GM04504 (cell line): ENCODE results near the gene SLC7A4.
"Not testable (repeated sequence)": the region's sequence is repeated elsewhere in the genome, so short reads cannot be mapped to it uniquely, and the experiment has no call there.

Source experiments
- DNase-seq: peaks from one replicate; pipeline ENCODE4 v3.0.0-alpha.2; 2012; ENCODE audit warnings: low read depth

The SLC7A4 gene

DNA sequence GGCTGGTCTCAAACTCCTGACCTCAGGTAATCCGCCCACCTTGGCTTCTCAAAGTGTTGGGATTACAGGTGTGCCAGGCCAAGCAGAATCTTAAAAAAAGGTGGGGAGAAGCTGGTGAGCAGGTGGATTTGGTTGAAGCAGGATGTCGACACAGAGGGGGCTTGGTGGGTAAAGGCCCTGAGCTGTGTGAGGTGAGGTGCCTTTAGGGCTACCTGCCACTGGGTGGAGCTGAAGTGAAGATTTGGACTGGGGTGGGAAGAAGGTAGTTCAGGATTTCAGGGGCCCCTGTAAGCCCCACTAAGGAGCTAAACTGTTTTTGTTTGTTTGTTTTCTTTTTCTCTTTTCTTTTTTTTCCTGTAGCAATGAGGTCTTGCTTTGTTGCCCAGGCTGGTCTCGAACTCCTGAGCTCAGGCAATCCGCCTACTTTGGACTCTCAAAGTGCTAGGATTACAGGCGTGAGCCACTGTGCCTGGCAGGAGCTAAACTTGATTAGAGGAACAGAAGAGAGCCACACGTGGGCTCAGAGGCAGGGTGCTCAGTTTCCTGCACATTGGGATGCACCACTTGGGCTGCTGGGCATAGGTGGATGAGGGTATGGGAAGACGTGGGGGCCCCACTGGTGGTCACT, 11.4 kb downstream of the SLC7A4 start:
- no peak for DNase-seq

GRCh38 chr22:21018314-21018713, 14.0 kb downstream of the SLC7A4 start:
- no peak for DNase-seq

DNA sequence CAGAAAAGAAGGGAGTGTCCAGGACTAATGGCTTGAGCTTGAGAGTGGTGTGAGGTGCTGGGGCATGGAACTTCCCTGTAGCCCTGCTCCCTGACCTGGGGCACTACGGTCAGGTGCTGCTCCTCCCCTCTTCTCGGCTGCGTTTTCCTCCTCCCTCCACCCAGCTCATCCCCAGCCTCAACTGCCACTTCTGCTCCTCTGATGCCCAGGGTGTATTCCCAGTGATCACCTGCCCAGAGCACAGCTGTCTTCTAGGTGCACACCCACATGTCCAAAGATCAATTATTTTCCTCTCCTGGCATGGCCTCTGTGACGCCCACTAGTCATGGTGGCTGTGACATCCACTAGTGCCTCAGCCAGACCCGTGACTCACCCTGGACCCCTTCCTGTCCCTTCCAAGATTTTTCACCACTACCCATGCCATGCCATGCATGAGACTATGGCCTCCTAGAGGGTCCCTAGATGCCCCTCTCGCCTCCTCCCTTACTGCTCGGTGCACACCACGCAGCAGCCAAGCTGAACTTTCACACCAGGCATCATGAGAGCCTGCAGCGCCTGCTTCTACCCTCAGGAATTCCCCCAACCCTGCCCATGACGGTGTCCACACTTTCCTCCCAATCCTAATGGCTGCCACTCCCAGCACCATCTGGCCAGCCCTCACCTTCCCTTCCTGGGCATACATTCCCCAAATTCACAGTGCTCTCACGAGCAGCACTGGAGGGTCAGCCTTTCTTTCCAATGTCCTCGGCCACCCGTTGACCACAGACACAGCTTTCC, 15.5 kb downstream of the SLC7A4 start:
- DNase-seq, result no peak

DNA sequence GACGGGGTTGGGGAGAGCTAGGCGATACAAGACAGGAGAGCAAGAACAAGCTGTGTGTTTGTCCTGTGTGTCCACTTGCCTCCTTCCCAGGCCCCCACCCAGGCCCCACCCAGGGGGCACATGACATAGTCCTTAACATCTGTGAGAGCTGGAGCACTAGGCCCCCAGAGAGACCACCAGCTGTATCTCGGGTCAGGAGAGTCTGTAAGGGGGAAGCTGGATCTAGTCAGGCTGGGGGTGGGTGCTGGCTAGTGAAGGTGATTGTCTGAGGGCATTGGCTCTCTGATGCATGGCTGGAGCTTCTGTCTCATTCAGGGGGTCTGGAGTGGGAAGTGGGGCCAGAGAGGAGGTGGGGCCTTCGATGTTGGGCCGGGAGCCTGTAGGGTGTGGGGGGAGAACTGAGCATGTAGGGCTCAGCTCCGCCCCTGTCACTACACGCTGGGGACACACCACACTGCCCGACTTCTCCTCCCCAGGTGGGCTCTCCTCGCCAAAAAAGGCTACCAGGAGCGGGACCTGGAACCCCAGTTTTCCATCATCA, 16.8 kb downstream of the SLC7A4 start:
- DNase-seq, result no peak

- no peak for DNase-seq
These were observed 17.5 kb downstream of the SLC7A4 start, which contains the start of gene P2RX6 for GRCh38 chr22:21014726-21015465. Gene P2RX6 (plus strand): TSS chr22:21015165. CDS start chr22:21015175, 10 bp downstream.

- DNase-seq, result peak; percentile 73
These were observed 18.1 kb downstream of the SLC7A4 start for GRCh38 chr22:21014202-21014725.

GRCh38 chr22:21013657-21014201, 18.6 kb downstream of the SLC7A4 start:
- no peak for DNase-seq

DNA sequence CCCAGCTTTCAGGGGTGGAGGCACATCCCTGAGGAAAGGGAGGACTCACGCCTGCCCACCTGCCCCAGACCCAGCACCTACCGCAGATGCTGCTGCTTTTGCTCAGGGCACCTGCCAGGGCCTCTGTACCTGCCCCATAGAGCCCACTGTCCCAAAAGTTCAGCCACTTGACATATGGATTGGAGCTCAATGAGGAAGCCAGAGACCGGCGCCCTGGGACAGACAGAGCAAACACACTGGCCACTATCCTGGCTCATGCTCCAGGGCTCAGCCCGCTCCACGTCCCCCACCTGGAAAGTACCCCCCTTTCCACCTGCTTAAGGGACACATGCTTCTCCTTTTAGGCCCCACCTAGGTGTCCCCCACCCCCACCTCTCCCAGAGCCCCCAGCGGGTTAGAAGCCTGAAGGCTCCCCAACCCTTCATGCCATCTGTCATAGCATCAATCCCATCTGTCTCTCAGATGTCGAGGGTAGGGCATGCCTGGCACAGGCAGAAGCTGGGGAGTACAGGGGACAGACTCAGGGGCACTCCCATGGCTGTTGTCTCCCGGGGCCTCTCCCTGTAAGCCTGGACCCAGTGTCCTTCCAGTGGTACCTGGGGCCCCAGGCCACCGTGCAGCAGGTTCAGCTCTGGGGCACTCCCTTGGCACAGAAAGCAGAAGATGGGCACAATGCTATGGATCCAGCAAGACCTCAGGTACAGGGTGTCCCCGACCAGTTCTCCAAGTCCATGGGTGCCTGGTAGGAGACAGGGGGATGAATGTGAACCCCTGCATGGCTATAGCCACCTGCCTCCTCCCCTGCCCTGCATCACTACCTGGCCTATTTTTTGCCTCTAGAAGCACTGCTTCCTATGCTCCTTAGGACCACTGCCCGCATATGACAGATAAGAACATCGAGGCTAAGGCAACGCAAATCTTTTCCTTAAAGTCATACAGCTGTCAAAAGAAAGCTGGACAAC, 19.6 kb downstream of the SLC7A4 start:
- no peak for DNase-seq

- no peak for DNase-seq
These were observed 21.8 kb downstream of the SLC7A4 start for GRCh38 chr22:21010426-21011113.

DNA sequence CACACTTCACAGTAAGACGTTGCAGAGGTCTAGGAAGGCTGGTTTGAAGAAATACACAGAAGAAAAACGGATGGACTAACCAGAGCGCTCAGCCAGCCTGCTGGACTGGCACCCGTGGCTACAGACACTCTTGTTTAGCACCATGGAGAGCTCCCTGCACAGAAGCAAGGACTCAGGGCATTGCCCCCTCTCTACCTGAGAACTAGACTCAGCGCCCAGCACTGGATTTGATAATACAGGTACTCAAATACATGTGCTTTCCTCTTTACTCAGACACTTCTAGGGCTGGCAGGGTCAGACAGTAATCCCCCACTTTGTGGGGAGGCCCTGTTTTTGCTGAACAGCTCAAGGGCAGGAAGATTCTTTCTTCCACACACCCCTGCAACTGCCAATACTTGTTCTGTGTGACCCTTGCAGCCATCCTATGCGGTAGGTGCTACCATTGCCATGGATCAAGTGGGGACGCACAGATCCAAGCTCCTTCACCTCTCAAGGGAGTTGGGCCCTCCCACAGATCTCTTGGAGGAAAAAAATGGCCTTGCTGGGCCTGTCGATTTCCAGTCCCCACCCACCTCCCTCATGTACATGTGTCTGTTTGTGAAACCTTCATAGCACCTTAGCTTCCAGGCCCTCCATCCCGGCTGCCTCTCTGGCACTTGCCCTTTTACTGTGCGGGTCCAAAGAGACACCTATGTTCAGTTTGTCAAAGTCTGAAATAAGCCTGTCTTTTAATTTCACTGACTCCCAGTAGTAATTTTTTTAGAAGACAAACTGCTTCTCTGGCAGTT, 22.5 kb downstream of the SLC7A4 start:
- no peak for DNase-seq

DNA sequence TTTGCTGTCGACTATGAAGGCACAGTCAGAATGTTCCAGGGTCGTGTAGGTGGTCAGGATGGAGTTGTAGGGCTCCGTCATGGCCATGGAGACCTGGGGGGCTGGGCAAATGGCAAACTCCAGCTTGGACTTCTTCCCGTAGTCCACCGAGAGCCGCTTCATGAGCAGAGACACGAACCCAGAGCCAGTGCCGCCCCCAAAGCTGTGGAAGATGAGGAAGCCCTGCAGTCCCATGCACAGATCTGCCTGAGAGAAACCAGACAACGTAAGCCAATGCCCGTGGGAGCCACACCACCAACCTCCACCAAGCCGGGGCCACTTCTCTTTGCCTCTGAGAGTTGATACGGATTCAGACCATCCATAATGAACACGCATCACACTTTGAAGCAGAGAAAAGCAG, 23.2 kb downstream of the SLC7A4 start:
- DNase-seq, result not testable (repeated sequence)

DNA sequence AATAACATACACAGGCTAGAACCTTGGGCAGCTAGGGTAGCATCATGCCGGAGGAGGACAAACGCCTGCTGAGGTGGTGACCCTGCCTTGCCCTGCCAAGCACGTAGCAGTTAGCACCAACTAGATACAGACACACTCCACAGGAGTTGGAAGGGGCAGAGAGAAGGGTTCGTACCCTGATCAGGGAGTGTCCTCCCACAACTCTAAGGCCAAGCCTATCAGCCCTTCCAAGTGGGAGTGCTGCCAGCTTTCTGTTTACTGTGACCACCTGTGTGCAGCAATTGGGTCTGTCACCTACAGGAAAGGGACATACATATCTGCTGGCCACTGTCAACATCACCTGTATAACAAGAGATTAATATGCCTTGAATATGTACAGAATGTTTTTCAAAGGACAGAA, 28.6 kb downstream of the SLC7A4 start:
- no peak for DNase-seq

DNA sequence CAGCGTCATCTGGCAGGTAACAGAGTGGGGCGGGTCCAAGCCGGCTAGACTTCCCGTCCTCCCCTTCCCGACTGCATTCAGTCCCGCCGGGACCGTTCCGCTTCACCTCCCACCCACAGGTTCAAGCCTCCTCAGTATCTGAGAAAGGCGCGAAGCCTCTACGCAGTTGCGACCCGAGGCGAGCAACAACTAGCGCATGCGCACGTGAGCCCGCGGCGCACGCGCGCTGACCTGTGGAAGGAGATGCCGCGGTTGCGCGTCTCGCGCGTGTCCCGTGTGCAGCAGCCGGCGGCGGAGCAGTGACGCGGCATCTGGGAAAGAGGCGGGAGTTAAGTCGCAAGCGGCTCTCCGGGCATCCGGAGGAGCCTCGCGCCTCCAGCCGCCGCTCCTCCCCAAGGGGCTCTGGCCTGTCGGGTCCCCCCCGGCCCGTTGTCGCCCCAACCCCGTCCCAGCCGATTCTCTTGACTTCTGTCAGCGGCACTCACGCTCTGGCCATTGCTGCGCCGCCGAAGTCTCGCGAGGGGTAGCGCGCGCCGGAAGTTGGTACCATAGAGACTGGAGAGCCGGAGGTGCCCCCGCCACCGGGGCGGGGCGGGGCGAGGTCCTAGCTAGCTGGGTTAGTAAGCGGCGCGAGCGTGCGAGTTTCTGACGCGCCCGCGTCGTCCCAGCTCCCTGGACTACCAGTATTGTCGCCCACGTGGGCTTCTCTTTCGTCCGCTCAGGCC, 30.6 kb downstream of the SLC7A4 start, which contains the start of gene THAP7:
TSS of gene THAP7 (minus strand) at position 518 of the 725 bp plus-strand sequence. CDS start at position 311, 207 bp downstream.
- peak; percentile 90 for DNase-seq

DNA sequence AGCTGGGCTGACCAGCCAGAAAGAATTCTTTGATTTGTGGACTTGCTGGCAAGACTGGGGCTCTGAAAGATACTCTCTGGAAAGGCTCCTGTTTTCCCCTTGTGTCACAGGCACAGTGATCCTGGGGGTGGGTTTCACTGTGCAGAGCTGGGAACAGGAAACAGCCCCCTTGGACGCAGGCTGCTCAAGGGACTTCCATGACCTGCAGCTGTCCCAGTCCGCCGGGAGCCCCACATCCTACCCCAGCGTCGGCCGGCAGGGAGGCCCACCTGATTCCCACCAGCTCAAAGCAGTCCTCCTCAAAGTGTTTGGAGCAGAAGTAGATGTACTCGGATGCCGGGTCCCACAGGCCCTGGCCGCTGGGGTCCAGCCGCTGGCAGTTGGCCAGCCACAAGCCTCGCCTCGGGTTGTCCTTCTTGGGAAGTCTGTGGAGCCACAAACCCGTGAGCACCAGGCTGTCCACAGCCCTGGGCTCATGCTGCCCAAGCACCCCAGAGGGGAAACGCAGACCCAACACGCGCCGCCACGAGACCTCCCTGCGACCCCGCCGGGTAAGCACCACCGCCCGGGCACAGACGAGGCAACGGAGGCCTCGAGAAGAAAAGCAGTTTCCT, 31.3 kb downstream of the SLC7A4 start:
- no peak for DNase-seq

DNA sequence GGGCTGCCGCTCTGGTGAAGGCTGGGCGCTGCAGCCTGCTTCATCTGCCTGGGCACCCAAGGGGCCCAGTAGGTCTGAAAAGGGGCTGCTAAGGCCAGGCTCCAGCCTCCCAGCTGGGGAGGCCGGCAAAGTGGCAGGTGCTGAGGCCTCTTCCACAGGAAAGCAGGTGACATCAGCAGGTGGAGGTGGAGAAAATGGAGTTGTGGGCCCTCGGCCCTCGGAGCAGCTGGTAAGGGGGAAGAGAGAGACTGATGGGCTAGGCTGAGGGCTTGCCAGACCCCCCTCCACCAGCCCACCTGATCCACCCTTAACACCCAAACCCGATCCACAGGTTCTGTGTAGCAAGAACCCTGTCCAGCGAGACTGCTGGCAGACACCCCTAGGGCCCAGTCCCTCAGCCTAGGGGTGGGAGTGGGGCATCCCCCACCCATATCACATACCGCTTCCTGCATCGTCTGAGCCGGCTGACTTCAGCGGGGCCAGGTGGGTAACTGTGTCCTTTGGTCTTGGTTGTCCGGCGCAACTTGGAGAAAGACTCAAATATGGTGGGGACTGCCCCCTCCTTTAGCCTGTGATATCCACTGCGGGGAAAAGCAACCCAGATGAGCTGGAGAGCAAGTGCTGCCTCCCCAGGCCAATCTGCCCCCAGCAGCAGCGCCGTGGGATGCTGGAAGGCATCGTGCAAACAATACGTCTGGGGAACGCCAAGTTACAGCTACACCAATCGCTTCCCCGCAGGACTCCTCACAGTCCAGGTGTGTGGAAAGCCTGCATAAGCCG, 32.0 kb downstream of the SLC7A4 start:
- DNase-seq, result no peak

DNA sequence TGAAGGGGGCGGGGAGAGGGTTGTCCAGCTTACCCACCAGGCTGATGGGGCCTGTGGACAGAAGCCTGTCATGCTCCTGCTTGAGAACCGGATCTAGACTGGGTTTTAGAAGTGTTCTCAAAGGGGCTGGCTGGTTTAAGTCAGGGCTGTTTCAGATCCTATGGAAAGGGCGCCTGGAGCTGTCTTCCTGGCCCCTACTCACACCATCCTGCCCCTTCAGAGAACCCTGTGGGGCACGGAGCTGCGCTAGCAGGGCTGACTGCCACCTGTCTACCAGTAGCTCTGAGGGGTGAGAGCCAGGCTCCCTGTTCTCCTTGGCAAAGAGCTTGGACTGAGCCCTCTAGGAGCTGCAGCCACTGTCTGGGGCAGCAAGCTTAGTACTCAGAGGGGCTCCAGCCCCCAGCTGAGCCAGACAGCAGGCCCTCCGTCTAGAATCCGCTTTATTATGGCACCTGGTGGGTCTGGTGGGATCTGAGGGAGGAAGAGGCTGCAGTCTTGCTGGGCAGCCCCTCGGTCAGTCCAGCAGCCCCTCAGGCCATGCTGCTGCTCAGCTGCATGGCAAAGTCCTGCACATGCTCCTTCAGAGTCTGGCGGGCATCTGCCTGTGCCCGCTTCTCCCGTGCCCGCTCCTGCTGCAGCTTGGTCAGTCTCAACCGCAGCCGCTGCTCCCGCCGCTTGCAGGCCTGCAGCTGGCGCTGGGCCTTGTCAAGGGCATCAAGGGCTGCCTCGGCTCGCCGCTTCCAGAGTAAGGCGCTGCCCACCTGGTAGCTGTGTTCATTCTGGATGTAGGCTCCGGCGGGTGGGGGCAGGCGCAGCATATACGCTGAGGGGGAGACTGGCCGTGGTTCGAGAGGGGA, 32.8 kb downstream of the SLC7A4 start:
- no peak for DNase-seq
